GM13977 (cell line): ENCODE measurements around the gene TACC2.

ENCODE experiments used
- DNase-seq: peaks from one replicate; pipeline ENCODE4 v3.0.0; 2012; ENCODE audit warnings: low spot score
- CTCF ChIP-seq: IDR thresholded peaks from 2 replicates; pipeline ENCODE4 v1.5.1; 2012; ENCODE audit warnings: mild to moderate bottlenecking, control low read depth; ENCODE audit not compliant: insufficient read depth; ENCODE audit errors: extremely low read depth, missing control alignments
- in situ Hi-C: fragments of 300-500 bp; cut with MboI; formaldehyde crosslinking; loops from one replicate; pipeline ENCODE4 v1.12.0; 2022; ENCODE audit warnings: low sequenced_read_pairs, low pct_unique_long_range_greater_than_20kb, mixed read lengths, inconsistent platforms; ENCODE audit not compliant: unreplicated experiment

TACC2 gene

GRCh38 chr10:122172361-122173008 is 183.5 kb downstream of the TACC2 start:
- DNase-seq = no peak
- TF ChIP-seq CTCF = no peak
- in situ Hi-C loops = no loop called here

- no peak for TF ChIP-seq CTCF
- in situ Hi-C loops = no loop called here
- no peak for DNase-seq
Measured at GRCh38 chr10:122173337-122173736, 184.4 kb downstream of the TACC2 start.

- no peak for TF ChIP-seq CTCF
- no peak for DNase-seq
- in situ Hi-C loops = no loop called here
Measured at GRCh38 chr10:122173766-122174435, 184.9 kb downstream of the TACC2 start.

- DNase-seq = no peak
- in situ Hi-C loops = no loop called here
- TF ChIP-seq CTCF = no peak
Measured at GRCh38 chr10:122176232-122177213, 187.6 kb downstream of the TACC2 start.

GRCh38 chr10:122178655-122179054 is 189.7 kb downstream of the TACC2 start:
- DNase-seq = no peak
- in situ Hi-C loops = no loop called here
- TF ChIP-seq CTCF = no peak

- TF ChIP-seq CTCF = no peak
- in situ Hi-C loops = no loop called here
- DNase-seq = no peak
Measured at GRCh38 chr10:122181041-122181732, 192.2 kb downstream of the TACC2 start.
